Lung (tissue), 12 donors: Measurements from ENCODE around the gene MAOB. TPM values are rescaled to one million over a fixed set of nuclear protein-coding genes. Genes with fewer than 3 reads are reported as not detected.

ENCODE experiments used
- ATAC-seq: fragments of 200-7000 bp; cut with Tn5 transposase; one replicate; pipeline ENCODE4 v1.9.1; 2020; ENCODE audit warnings: moderate number of reproducible peaks; ENCODE audit not compliant: insufficient read depth, low FRiP score
- DNase-seq, 3 donors: peaks; one replicate each; pipeline ENCODE4 v3.0.0-alpha.2; 2013 to 2017
- H3K27ac ChIP-seq, 2 donors: one replicate each; pipeline ENCODE4 v1.5.1; 2013; ENCODE audit warnings: mild to moderate bottlenecking in 2 of 2, moderate library complexity in 2 of 2, control low read depth in 1 of 2, inconsistent platforms in 1 of 2, low read depth in 1 of 2, low read length in 1 of 2
- H3K27me3 ChIP-seq, 3 donors: one replicate each; pipeline ENCODE4 v1.5.1; 2013; ENCODE audit warnings: low read length in 2 of 3; ENCODE audit not compliant: control insufficient read depth in 3 of 3, insufficient read depth in 3 of 3
- H3K36me3 ChIP-seq, 4 donors: one replicate each; pipeline ENCODE4 v1.5.1; 2013; ENCODE audit warnings: low read length in 4 of 4, mild to moderate bottlenecking in 1 of 4, moderate library complexity in 1 of 4; ENCODE audit not compliant: control insufficient read depth in 4 of 4, insufficient read depth in 4 of 4
- H3K4me1 ChIP-seq, 5 donors: one replicate each; pipeline ENCODE4 v1.5.1; 2013; ENCODE audit warnings: low read length in 5 of 5, mild to moderate bottlenecking in 2 of 5, moderate library complexity in 1 of 5; ENCODE audit not compliant: control insufficient read depth in 5 of 5, insufficient read depth in 5 of 5
- H3K4me3 ChIP-seq: one replicate; pipeline ENCODE4 v1.5.1; 2013; ENCODE audit warnings: mild to moderate bottlenecking, control low read depth, moderate library complexity
- H3K9ac ChIP-seq, 2 donors: one replicate each; pipeline ENCODE4 v1.5.1; 2013; ENCODE audit warnings: low read length in 2 of 2, control low read depth in 1 of 2; ENCODE audit not compliant: insufficient read depth in 1 of 2
- H3K9me3 ChIP-seq, 4 donors: one replicate each; pipeline ENCODE4 v1.5.1; 2013; ENCODE audit warnings: low read length in 3 of 4, mild to moderate bottlenecking in 1 of 4, moderate library complexity in 1 of 4; ENCODE audit not compliant: control insufficient read depth in 4 of 4, insufficient read depth in 3 of 4
- WGBS, 2 donors: extraction: QIAGEN DNeasy Blood & Tissue Kit; methylation state at CpG; one replicate each; pipeline ENCODE4 v1.1.7; 2013; 5-methylcytosine and 5-hydroxymethylcytosine counted together
- polyA plus RNA-seq, 2 donors: library from polyadenylated mRNA; stranded (reverse); fragments of 200-250 nt; gene quantifications; one replicate each; pipeline ENCODE4 v1.2.1, GENCODE V29; 2013
- total RNA-seq, 2 donors: library from RNA; depleted of rRNA in 1 of 2; stranded (reverse); fragments of >200 nt in 1 of 2; gene quantifications; one replicate each; pipeline ENCODE4 v1.2.1, GENCODE V29; 2014 to 2021
- TF ChIP-seq, protein P1 (sequence below): IDR thresholded peaks from 2 replicates; pipeline ENCODE4 v1.5.1; 2012; ENCODE audit warnings: mild to moderate bottlenecking; ENCODE audit errors: control extremely low read depth, extremely low read depth
- donor health status: control.
- donor health status: control.
- donor health status: Bipolar disorder and iron deficiency.
- donor health status: healthy.
- donor health status: DM: yes; HTN: yes; CAD: no.

MAOB gene
- total and polyA plus RNA-seq, 4 donors = 5.6 to 19.6 (median 12.9) TPM

DNA sequence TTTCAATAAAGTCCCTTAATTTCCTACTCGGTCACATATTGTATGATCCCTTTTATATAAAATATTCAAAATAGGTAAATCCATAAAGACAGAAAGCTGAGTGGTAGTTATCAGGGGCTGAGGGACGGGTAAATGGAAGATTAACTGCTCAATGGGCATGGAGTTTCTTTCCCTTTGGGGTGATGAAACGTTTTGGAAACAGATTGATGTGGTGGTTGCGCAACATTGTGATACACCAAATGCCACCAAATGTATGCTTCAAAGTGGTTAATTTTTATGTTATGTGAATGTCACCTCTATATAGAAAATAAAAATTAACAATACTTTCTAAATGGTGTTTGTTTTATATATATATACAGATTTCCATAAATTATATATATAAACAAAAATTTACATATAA is 15.0 kb upstream of the MAOB start:
- DNase-seq (no peak), ATAC-seq (no peak)
- Histone ChIP-seq H3K9ac (no peak overlapping the region), H3K36me3 (no peaks in the 10 kb centered on the region), H3K27ac (no peak overlapping the region), H3K9me3 (no peaks in the 10 kb centered on the region), H3K4me3 (no peak overlapping the region), H3K27me3 (peaks cover 0 to 23% (median 11%) of the 10 kb centered on the region in 3 donors), H3K4me1 (no peaks in the 10 kb centered on the region)
- TF ChIP-seq, protein P1, sequence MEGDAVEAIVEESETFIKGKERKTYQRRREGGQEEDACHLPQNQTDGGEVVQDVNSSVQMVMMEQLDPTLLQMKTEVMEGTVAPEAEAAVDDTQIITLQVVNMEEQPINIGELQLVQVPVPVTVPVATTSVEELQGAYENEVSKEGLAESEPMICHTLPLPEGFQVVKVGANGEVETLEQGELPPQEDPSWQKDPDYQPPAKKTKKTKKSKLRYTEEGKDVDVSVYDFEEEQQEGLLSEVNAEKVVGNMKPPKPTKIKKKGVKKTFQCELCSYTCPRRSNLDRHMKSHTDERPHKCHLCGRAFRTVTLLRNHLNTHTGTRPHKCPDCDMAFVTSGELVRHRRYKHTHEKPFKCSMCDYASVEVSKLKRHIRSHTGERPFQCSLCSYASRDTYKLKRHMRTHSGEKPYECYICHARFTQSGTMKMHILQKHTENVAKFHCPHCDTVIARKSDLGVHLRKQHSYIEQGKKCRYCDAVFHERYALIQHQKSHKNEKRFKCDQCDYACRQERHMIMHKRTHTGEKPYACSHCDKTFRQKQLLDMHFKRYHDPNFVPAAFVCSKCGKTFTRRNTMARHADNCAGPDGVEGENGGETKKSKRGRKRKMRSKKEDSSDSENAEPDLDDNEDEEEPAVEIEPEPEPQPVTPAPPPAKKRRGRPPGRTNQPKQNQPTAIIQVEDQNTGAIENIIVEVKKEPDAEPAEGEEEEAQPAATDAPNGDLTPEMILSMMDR = no peak
- WGBS, 2 donors = 72 to 74% methylated on average over 4 of the region's 4 CpGs

DNA sequence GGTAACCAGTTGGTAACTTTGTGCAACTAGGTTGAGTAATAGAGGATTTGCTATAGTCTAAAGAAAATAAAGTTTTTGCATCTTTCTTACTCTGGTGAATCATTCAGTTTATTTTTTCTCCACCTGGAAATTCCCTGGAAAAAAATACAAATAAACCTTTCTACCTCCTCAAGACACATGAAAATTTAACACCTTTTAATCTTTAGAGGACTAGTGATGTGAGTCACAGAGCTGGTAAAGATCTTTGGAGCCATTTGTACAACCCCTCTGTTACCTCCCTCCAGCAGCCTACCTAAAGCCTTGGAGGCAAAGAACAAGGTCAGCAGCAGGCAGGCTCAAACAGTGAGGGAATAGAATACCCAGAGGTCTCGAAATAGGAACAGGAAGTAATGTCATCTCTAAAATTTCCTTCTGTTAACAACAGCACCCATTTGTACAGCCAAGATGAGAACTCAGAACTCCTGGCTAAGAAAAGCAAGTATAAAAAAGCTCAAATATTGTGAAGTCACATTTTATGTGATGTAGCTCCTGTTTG is 10.2 kb upstream of the MAOB start:
- H3K4me3 ChIP-seq = no peak overlapping the region
- H3K27me3 ChIP-seq = peaks cover 0 to 14% (median 9%) of the 10 kb centered on the region in 3 donors
- H3K4me1 ChIP-seq = no peaks in the 10 kb centered on the region
- 18% methylated on average over 1 of the region's 1 CpG for WGBS, 2 donors
- TF ChIP-seq, protein P1 = no peak
- H3K36me3 ChIP-seq = no peaks in the 10 kb centered on the region
- H3K27ac ChIP-seq = no peak overlapping the region
- DNase-seq (no peak), ATAC-seq (no peak)
- H3K9me3 ChIP-seq = peaks cover 0 to 3% (median 0%) of the 10 kb centered on the region in 4 donors
- H3K9ac ChIP-seq = no peak overlapping the region

DNA sequence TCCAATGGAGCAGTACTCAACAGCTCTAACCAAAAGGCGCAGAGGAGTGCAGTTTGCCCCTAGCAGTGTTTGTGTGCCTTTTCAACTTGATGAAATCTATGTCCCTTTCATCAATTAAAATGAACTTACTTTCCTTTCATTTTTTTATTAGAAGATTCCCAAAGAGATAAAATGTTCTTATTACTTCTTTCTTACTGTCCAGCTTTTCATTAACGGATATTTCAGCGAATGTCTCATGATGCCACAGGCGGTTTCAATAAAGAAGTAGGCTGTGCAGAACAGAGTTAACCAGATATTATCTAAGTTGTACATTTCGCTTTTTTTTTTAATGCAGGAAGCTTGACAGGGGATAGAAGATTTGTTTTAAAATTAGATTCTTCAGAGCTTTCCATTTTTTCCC is 3.4 kb upstream of the MAOB start:
- TF ChIP-seq, protein P1 = no peak
- ATAC-seq = no peak
- WGBS, 2 donors = 66 to 92% methylated on average over 5 of the region's 5 CpGs
- no peaks in the 10 kb centered on the region for H3K4me1 ChIP-seq
- H3K4me3 ChIP-seq = no peak overlapping the region
- no peak overlapping the region for H3K27ac ChIP-seq
- H3K27me3 ChIP-seq = peaks cover 0 to 29% (median 8%) of the 10 kb centered on the region in 3 donors
- H3K9ac ChIP-seq = no peak overlapping the region
- no peaks in the 10 kb centered on the region for H3K36me3 ChIP-seq
- DNase-seq = no peak
- H3K9me3 ChIP-seq = peaks cover 0 to 3% (median 1%) of the 10 kb centered on the region in 4 donors
